ENCODE measurements around the gene WDPCP.
"Not testable (repeated sequence)": the region's sequence is repeated elsewhere in the genome, so short reads cannot be mapped to it uniquely, and the experiment has no call there.

The WDPCP gene

GRCh38 chr2:63093502-63093901, 494.8 kb downstream of the WDPCP start:
- no peak for DNase-seq

DNA sequence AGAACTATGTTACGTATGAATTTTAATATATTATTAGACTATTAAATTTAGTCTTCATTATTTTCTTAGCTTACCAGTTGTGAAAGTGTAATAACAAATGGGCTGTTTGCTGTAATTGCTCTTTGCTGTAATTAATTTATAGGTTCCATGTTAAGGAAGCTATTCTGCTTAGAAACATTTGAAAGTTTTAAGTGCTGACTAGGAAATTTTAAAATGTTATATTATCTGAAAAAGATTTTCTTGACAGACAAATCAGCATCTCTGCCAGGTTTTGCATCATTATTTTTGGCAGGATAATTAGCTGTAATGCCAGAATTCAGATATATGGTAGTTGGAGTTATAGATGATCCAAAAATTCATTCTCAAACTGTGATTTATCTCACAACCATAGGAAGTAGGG, 495.4 kb downstream of the WDPCP start:
- DNase-seq: no peak

DNA sequence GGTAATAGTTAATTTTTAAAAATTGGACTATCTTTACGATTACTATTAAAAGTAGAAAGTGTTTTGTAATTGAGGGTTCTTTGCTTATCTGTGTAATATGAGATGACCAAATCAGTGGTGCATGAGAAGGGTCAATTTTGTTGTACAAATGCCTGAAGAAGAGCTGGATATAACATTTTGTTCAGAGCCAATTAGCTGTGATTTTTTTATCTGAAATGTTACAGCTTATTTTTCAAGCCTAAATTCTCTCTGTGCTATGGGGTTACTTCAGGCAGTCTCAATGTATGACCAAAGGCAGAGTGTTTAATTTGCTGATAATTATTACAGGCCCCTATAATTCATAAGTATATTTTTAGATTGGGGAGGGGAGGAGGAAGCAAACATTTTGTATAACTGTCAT, 495.9 kb downstream of the WDPCP start:
- DNase-seq: no peak

GRCh38 chr2:63086687-63087086, 501.6 kb downstream of the WDPCP start:
- DNase-seq: no peak

DNA sequence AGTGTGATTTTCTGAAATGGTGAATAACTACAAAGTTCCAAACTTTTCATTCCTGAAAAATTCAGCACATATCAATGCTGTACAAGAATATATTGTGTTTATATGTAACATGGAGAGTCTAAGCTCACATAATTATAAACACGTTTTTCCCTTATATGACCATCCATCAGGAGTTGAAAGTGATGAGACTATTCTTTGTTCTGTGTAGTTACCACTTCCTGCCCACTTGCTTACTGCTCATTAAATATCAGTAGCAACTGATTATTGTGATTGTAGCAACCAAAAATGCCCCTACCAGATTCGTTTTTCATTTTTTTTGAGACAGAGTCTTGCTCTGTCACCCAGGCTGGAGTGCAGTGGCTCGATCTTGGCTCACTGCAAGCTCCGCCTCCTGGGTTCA, 506.9 kb downstream of the WDPCP start:
- DNase-seq: no peak

- DNase-seq: no peak
Observed at GRCh38 chr2:63078852-63079606, 509.2 kb downstream of the WDPCP start.

DNA sequence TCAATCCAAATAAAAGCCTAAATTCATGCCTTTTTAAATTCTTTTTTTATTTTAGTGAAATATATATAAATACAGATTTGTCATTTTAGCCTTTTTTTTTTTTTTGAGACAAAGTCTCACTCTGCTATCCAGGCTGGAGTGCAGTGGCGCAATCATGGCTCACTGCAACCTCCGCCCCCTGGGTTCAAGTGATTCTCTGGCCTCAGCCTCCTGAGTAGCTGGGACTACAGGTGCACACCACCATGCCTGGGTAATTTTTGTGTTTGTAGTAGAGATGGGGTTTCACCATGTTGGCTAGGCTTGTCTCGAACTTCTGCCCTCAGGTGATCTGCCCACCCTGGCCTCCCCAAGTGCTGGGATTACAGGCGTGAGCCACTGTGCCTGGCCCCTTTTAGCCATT, 513.9 kb downstream of the WDPCP start:
- not testable (repeated sequence) for DNase-seq

GRCh38 chr2:63073994-63074393, 514.3 kb downstream of the WDPCP start:
- no peak for DNase-seq

DNA sequence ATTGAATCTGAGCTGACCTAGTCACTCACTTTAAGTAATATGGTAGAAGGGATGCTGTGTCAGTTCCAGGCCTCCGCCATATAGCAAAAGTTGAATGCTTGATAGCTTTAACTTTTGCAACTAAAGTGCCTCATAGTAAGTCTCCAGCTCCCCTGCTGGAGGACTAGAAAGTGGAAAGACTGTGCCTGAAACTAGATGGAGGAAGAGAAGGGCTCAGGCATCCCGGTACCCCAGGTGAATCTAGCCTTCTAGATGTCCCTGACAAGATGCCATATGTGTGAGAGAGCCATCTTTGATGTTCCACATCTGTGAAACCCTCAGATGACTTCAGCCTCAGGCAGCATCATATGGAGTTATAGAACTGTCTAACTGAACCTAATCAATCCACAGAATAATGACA, 516.6 kb downstream of the WDPCP start:
- no peak for DNase-seq
